Endothelial cell of umbilical vein (primary cell): ENCODE data around the gene TSPAN15. TPM values are rescaled to one million over a fixed set of nuclear protein-coding genes. Genes with fewer than 3 reads are reported as not detected.
"Not testable (repeated sequence)": the region's sequence is repeated elsewhere in the genome, so short reads cannot be mapped to it uniquely, and the experiment has no call there.

ENCODE experiments used
- BruUV-seq: library from RNA; stranded (reverse); fragments of 400-500 nt; replicated peaks from 2 replicates; lab custom pipeline; 2021; lab: Mats Ljungman, UMichigan
- CTCF ChIA-PET: fragments of 300-600, 350-600 bp; sonication (Branson Sonifier 250); formaldehyde crosslinking; loops from one replicate; lab custom pipeline; 2021; ENCODE audit warnings: antibody characterized with exemption, inconsistent platforms; lab: Charles Lee
- POLR2A ChIA-PET: fragments of 300-600, 350-600 bp; sonication (Branson Sonifier 250); formaldehyde crosslinking; loops from one replicate; lab custom pipeline; 2021; ENCODE audit warnings: antibody characterized with exemption, inconsistent platforms; lab: Charles Lee
- DNase-seq: peaks from one replicate; pipeline ENCODE4 v3.0.0-alpha.2; 2011; ENCODE audit warnings: low read depth, low spot score
- FAIRE-seq: peaks from 2 replicates; lab custom pipeline; 2011; peaks lifted over from hg19 to GRCh38; lab: Jason Lieb, UNC
- H2AFZ ChIP-seq: 2 replicates; pipeline ENCODE4 v1.6.0; 2012; ENCODE audit warnings: low read depth, low read length, control low read depth, inconsistent platforms
- H3K27ac ChIP-seq: 2 replicates; pipeline ENCODE4 v1.5.1; 2011; ENCODE audit warnings: low read depth, mild to moderate bottlenecking, control low read depth, low read length, moderate library complexity; ENCODE audit not compliant: insufficient read depth
- H3K27me3 ChIP-seq, 2 experiments: 2 replicates each; pipeline versions ENCODE4 v1.6.0 to v1.6.1; 2011; ENCODE audit warnings: low read length in 2 of 2, mixed read lengths in 1 of 2; ENCODE audit not compliant: control insufficient read depth in 2 of 2, insufficient read depth in 2 of 2
- H3K36me3 ChIP-seq, 2 experiments: 2 replicates in 1 of 2; 3 replicates in 1 of 2; pipeline ENCODE4 v1.5.1; 2011; ENCODE audit warnings: low read length in 2 of 2, mild to moderate bottlenecking in 1 of 2, moderate library complexity in 1 of 2; ENCODE audit not compliant: control insufficient read depth in 2 of 2, insufficient read depth in 2 of 2; ENCODE audit errors: extremely low read depth in 1 of 2
- H3K4me1 ChIP-seq: 3 replicates; pipeline ENCODE4 v1.5.1; 2011; ENCODE audit warnings: mild to moderate bottlenecking, low read length; ENCODE audit not compliant: control insufficient read depth, insufficient read depth; ENCODE audit errors: extremely low read depth
- H3K4me2 ChIP-seq: 2 replicates; pipeline ENCODE4 v1.6.1; 2011; ENCODE audit warnings: low read length, control low read depth, mixed read lengths; ENCODE audit not compliant: insufficient read depth
- H3K4me3 ChIP-seq, 3 experiments: fragments of 200-600 bp in 1 of 3; sonication (generic), shearing (Covaris generic) in 1 of 3; replicated peaks in 1 of 3; 2 replicates each; pipeline ENCODE4 v1.5.1; 2011 to 2016; ENCODE audit warnings: control low read depth in 3 of 3, low read length in 3 of 3, mild to moderate bottlenecking in 2 of 3, inconsistent platforms in 1 of 3, low read depth in 1 of 3, moderate library complexity in 1 of 3; ENCODE audit not compliant: insufficient read depth in 1 of 3
- H3K79me2 ChIP-seq: 2 replicates; pipeline ENCODE4 v1.6.0; 2012; ENCODE audit warnings: low read length, inconsistent platforms; ENCODE audit not compliant: control insufficient read depth, insufficient read depth
- H3K9ac ChIP-seq: replicated peaks from 2 replicates; pipeline ENCODE3; 2011; ENCODE audit warnings: low read length, control low read depth; ENCODE audit not compliant: insufficient read depth; ENCODE audit errors: extremely low read depth
- H3K9me1 ChIP-seq: replicated peaks from 3 replicates; pipeline ENCODE4 v1.6.0; 2011; ENCODE audit warnings: mild to moderate bottlenecking, low read length; ENCODE audit not compliant: control insufficient read depth, insufficient read depth; ENCODE audit errors: extremely low read depth
- H3K9me3 ChIP-seq: replicated peaks from 2 replicates; pipeline ENCODE4 v1.5.1; 2012; ENCODE audit warnings: low read length, inconsistent platforms; ENCODE audit not compliant: control insufficient read depth, insufficient read depth
- H4K20me1 ChIP-seq: replicated peaks from 2 replicates; pipeline ENCODE3; 2011; ENCODE audit warnings: mild to moderate bottlenecking, low read length; ENCODE audit not compliant: control insufficient read depth, insufficient read depth; ENCODE audit errors: extremely low read depth
- MAX ChIP-seq: IDR thresholded peaks from 2 replicates; pipeline ENCODE4 v1.6.1; 2011; ENCODE audit not compliant: insufficient read depth, insufficient read length
- POLR2A ChIP-seq: IDR thresholded peaks from 2 replicates; pipeline ENCODE4 v1.6.1; 2012; ENCODE audit warnings: low read depth, mild to moderate bottlenecking, control low read depth, low read length
- dilution Hi-C: fragments of 300-500 bp; cut with MboI; formaldehyde crosslinking; loops from one replicate; pipeline ENCODE4 v1.15.0; 2019; ENCODE audit warnings: low sequenced_read_pairs; ENCODE audit not compliant: extremely low pct_ligation_motif_present
- intact Hi-C: fragments of 100-400 bp; cut with micrococcal nuclease; formaldehyde crosslinking; loops from one replicate; pipeline ENCODE4 v1.10.0; 2022
- polyA plus RNA-seq, 4 experiments: library from polyadenylated mRNA; depleted of rRNA in 3 of 4; stranded (reverse) in 3 of 4; unstranded in 1 of 4; fragments of >200 nt; gene quantifications; 2 replicates each; pipeline versions ENCODE4 v1.2.1 to v1.2.3, GENCODE V29; 2011 to 2012; ENCODE audit warnings: missing spikeins in 1 of 4
- total RNA-seq: library from RNA; stranded (reverse); gene quantifications from 2 replicates; pipeline ENCODE4 v1.2.3, GENCODE V29; 2021

The TSPAN15 gene
- total and polyA plus RNA-seq, 2 donors (not counting 3 experiments of a cell fraction or from before 2014, with no cell fraction given) = 78.4 to 189 TPM

GRCh38 chr10:69533658-69534057 is 82.4 kb downstream of the TSPAN15 start:
- dilution Hi-C loops (no loop called here), intact Hi-C loops (loop anchor here (5.0 kb wide), 1 partner anchor 104 kb away; no protein-coding TSS in a partner anchor)
- POLR2A ChIA-PET = no interaction called here
- no peaks in the 10 kb centered on the region for H3K4me1 ChIP-seq
- H3K9me3 ChIP-seq = no peaks in the 10 kb centered on the region
- no peak overlapping the region for H3K4me3 ChIP-seq
- peaks cover 4 to 12% of the 10 kb centered on the region in 2 experiments for H3K27me3 ChIP-seq
- H2AFZ ChIP-seq = no peak overlapping the region
- no peak for TF ChIP-seq POLR2A
- TF ChIP-seq MAX = no peak
- no peak for DNase-seq
- CTCF ChIA-PET = interaction anchor here (0.8 to 1.7 kb wide), 2 partner anchors 8 to 18 kb away, joined by 4 to 5 read pairs; no protein-coding TSS in a partner anchor
- H4K20me1 ChIP-seq = no peaks in the 10 kb centered on the region
- no peak overlapping the region for H3K9ac ChIP-seq
- no peak overlapping the region for H3K4me2 ChIP-seq
- no peaks in the 10 kb centered on the region for H3K36me3 ChIP-seq
- no peak for FAIRE-seq
- no peak overlapping the region for H3K27ac ChIP-seq
- no TSS peak for BruUV-seq
- H3K79me2 ChIP-seq = no peaks in the 10 kb centered on the region
- no peaks in the 10 kb centered on the region for H3K9me1 ChIP-seq

GRCh38 chr10:69536521-69536920 is 85.3 kb downstream of the TSPAN15 start:
- intact Hi-C loops, H3K4me3 ChIP-seq, H3K9me1 ChIP-seq, POLR2A ChIA-PET, H2AFZ ChIP-seq, H3K9me3 ChIP-seq, H3K27me3 ChIP-seq, H3K27ac ChIP-seq, H3K4me2 ChIP-seq, DNase-seq, BruUV-seq, H3K79me2 ChIP-seq, FAIRE-seq, H3K9ac ChIP-seq, H4K20me1 ChIP-seq, H3K4me1 ChIP-seq, H3K36me3 ChIP-seq, dilution Hi-C loops: not testable (repeated sequence)
- CTCF ChIA-PET = interaction anchor here (1.8 kb wide), 1 partner anchor 15 kb away, joined by 4 read pairs; no protein-coding TSS in a partner anchor
